ENCODE results near the gene ORC6. TPM values are rescaled to one million over a fixed set of nuclear protein-coding genes. Genes with fewer than 3 reads are reported as not detected.

Gene ORC6
- total RNA-seq, 2 donors from 2014 or later: 1.4 to 16.8 TPM

- no peaks in the 10 kb centered on the region for H3K27me3 ChIP-seq (replicated peaks; ENCODE audit: insufficient read depth)
- no peak overlapping the region for H3K4me3 ChIP-seq
- H3K9me3 ChIP-seq: no peaks in the 10 kb centered on the region
- TF ChIP-seq POLR2AphosphoS5 (IDR thresholded peaks at IDR 0.05) (no peak), CTCF (IDR thresholded peaks at IDR 0.05) (no peak), POLR2A (IDR thresholded peaks at IDR 0.05) (no peak)
- H3K27ac ChIP-seq: no peak overlapping the region
- H3K4me1 ChIP-seq (replicated peaks): no peaks in the 10 kb centered on the region
- no peaks in the 10 kb centered on the region for H3K36me3 ChIP-seq
- intact Hi-C loops (cut with DNase I): no loop called here
- WGBS: 100% methylated on average over 4 of the region's 4 CpGs
- DNase-seq (ENCODE audit: low spot score): no peak
Observed at GRCh38 chr16:46732561-46732960, 43.1 kb downstream of the ORC6 start.

GRCh38 chr16:46733319-46733830 is 43.9 kb downstream of the ORC6 start:
- intact Hi-C loops (cut with DNase I): no loop called here

GRCh38 chr16:46736695-46737094 is 47.2 kb downstream of the ORC6 start:
- no peak overlapping the region for H3K4me3 ChIP-seq
- H3K27ac ChIP-seq: no peak overlapping the region
- 76% methylated on average over 12 of the region's 12 CpGs for WGBS
- H3K36me3 ChIP-seq: no peaks in the 10 kb centered on the region
- no peaks in the 10 kb centered on the region for H3K27me3 ChIP-seq (replicated peaks; ENCODE audit: insufficient read depth)
- no peaks in the 10 kb centered on the region for H3K9me3 ChIP-seq
- DNase-seq (ENCODE audit: low spot score): no peak
- intact Hi-C loops (cut with DNase I): no loop called here
- TF ChIP-seq POLR2AphosphoS5 (IDR thresholded peaks at IDR 0.05) (no peak), POLR2A (IDR thresholded peaks at IDR 0.05) (no peak), CTCF (IDR thresholded peaks at IDR 0.05) (no peak)
- no peaks in the 10 kb centered on the region for H3K4me1 ChIP-seq (replicated peaks)

More at GRCh38 chr16:46733319-46733830, 43.9 kb downstream of the ORC6 start:
- H3K27me3 ChIP-seq (replicated peaks; ENCODE audit: insufficient read depth): no peaks in the 10 kb centered on the region
- no peaks in the 10 kb centered on the region for H3K36me3 ChIP-seq
- DNase-seq (ENCODE audit: low spot score): no peak
- H3K27ac ChIP-seq: no peak overlapping the region
- no peak overlapping the region for H3K4me3 ChIP-seq
- H3K4me1 ChIP-seq (replicated peaks): no peaks in the 10 kb centered on the region
- no peaks in the 10 kb centered on the region for H3K9me3 ChIP-seq
- TF ChIP-seq POLR2A (IDR thresholded peaks at IDR 0.05) (no peak), POLR2AphosphoS5 (IDR thresholded peaks at IDR 0.05) (no peak), CTCF (IDR thresholded peaks at IDR 0.05) (no peak)
- WGBS: 79% methylated on average over 9 of the region's 9 CpGs

- TF ChIP-seq POLR2A (IDR thresholded peaks at IDR 0.05): no peak
- TF ChIP-seq CTCF (IDR thresholded peaks at IDR 0.05): no peak
- WGBS: 87% methylated on average over 13 of the region's 14 CpGs
- Histone ChIP-seq H3K27ac (no peak overlapping the region), H3K4me3 (no peak overlapping the region), H3K27me3 (replicated peaks; ENCODE audit: insufficient read depth) (no peaks in the 10 kb centered on the region), H3K36me3 (no peaks in the 10 kb centered on the region), H3K9me3 (no peaks in the 10 kb centered on the region), H3K4me1 (replicated peaks) (no peaks in the 10 kb centered on the region)
- no peak for DNase-seq (ENCODE audit: low spot score)
- intact Hi-C loops (cut with DNase I): no loop called here
Observed at GRCh38 chr16:46737621-46738214, 48.3 kb downstream of the ORC6 start.

- intact Hi-C loops (cut with DNase I): no loop called here
- Histone ChIP-seq H3K36me3 (no peaks in the 10 kb centered on the region), H3K4me3 (no peak overlapping the region), H3K27me3 (replicated peaks; ENCODE audit: insufficient read depth) (no peaks in the 10 kb centered on the region), H3K9me3 (no peaks in the 10 kb centered on the region), H3K27ac (no peak overlapping the region), H3K4me1 (replicated peaks) (no peaks in the 10 kb centered on the region)
- TF ChIP-seq POLR2A (IDR thresholded peaks at IDR 0.05) (no peak), CTCF (IDR thresholded peaks at IDR 0.05) (no peak)
- DNase-seq (ENCODE audit: low spot score): no peak
- WGBS: 55% methylated on average over 2 of the region's 2 CpGs
Observed at GRCh38 chr16:46739934-46740333, 50.5 kb downstream of the ORC6 start.
